RWPE2 (cell line): Measurements from ENCODE around the gene IGF2.

ENCODE experiments used
- ATAC-seq: fragments of 200-7000 bp; cut with Tn5 transposase; 3 replicates; pipeline ENCODE4 v1.9.1; 2021; ENCODE audit warnings: low read depth
- DNase-seq: peaks from one replicate; pipeline ENCODE4 v3.0.0-alpha.2; 2020; ENCODE audit warnings: low spot score
- H3K27ac ChIP-seq: fragments of 450-650 bp; 2 replicates; pipeline ENCODE4 v1.5.1; 2017; ENCODE audit warnings: mild to moderate bottlenecking; ENCODE audit not compliant: poor library complexity, severe bottlenecking
- H3K27me3 ChIP-seq: fragments of 250-450 bp; sonication (Bioruptor Pico); 2 replicates; pipeline ENCODE4 v1.5.1; 2021; ENCODE audit warnings: mild to moderate bottlenecking, moderate library complexity; ENCODE audit not compliant: insufficient read depth, poor library complexity, severe bottlenecking
- H3K36me3 ChIP-seq: fragments of 250-450 bp; sonication (Bioruptor Pico); 2 replicates; pipeline ENCODE4 v1.5.1; 2020; ENCODE audit warnings: low read depth, mild to moderate bottlenecking, moderate library complexity
- H3K4me1 ChIP-seq: fragments of 250-450 bp; sonication (Bioruptor Pico); 2 replicates; pipeline ENCODE4 v1.5.1; 2021; ENCODE audit warnings: mild to moderate bottlenecking, moderate library complexity; ENCODE audit not compliant: insufficient read depth, poor library complexity, severe bottlenecking
- H3K4me3 ChIP-seq: fragments of 250-450 bp; sonication (Bioruptor Pico); 2 replicates; pipeline ENCODE4 v1.5.1; 2021; ENCODE audit warnings: mild to moderate bottlenecking, moderate library complexity; ENCODE audit not compliant: severe bottlenecking
- H3K9me3 ChIP-seq: fragments of 250-450 bp; sonication (Bioruptor Pico); 2 replicates; pipeline ENCODE4 v1.5.1; 2021; ENCODE audit warnings: mild to moderate bottlenecking, moderate library complexity; ENCODE audit not compliant: severe bottlenecking
- TF ChIP-seq, protein P1 (sequence below): fragments of 450-650 bp; IDR thresholded peaks from one replicate; pipeline ENCODE4 v1.5.1; 2017; ENCODE audit warnings: mild to moderate bottlenecking, moderate library complexity; ENCODE audit not compliant: poor library complexity, severe bottlenecking

Gene IGF2

DNA sequence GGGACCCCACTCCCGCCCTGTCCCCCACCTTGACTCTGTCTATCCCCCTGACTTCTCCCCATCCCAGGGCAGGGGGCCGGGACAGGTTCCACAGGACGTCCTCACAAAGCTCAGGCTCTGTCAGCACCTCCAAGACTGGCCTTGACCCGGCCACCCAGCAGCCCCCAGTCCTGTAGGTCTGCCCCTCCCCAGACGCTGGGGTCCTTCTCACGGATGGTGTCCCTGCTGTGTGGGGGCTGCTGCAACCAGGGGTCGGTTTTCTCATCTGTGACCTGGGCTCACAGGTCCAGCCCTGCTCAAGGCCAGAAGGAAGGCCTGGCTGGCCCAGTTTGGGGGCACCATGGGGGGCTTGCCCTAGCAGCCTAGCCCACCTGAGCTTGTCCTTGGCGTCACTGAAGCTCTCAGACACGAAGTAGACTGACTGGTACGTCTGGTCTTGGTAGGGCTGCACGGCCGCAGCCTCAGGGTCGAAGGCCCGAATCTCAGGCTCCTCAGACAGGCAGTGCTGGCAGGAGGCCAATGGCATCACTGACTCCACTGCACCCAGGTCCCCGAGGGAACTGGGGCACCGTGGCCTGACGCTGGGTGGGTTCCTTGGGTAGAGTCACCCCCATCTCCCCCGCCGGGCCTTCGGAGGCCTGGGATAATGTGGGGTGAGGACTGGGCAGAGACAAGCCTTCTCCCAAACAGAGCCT, 25.8 kb upstream of the IGF2 start:
- Histone ChIP-seq H3K9me3 (no peaks in the 10 kb centered on the region), H3K27me3 (no peaks in the 10 kb centered on the region), H3K27ac (no peak overlapping the region), H3K4me3 (no peak overlapping the region), H3K36me3 (no peaks in the 10 kb centered on the region), H3K4me1 (no peaks in the 10 kb centered on the region)
- no peak for DNase-seq
- ATAC-seq = no peak
- TF ChIP-seq, protein P1, sequence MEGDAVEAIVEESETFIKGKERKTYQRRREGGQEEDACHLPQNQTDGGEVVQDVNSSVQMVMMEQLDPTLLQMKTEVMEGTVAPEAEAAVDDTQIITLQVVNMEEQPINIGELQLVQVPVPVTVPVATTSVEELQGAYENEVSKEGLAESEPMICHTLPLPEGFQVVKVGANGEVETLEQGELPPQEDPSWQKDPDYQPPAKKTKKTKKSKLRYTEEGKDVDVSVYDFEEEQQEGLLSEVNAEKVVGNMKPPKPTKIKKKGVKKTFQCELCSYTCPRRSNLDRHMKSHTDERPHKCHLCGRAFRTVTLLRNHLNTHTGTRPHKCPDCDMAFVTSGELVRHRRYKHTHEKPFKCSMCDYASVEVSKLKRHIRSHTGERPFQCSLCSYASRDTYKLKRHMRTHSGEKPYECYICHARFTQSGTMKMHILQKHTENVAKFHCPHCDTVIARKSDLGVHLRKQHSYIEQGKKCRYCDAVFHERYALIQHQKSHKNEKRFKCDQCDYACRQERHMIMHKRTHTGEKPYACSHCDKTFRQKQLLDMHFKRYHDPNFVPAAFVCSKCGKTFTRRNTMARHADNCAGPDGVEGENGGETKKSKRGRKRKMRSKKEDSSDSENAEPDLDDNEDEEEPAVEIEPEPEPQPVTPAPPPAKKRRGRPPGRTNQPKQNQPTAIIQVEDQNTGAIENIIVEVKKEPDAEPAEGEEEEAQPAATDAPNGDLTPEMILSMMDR = no peak

DNA sequence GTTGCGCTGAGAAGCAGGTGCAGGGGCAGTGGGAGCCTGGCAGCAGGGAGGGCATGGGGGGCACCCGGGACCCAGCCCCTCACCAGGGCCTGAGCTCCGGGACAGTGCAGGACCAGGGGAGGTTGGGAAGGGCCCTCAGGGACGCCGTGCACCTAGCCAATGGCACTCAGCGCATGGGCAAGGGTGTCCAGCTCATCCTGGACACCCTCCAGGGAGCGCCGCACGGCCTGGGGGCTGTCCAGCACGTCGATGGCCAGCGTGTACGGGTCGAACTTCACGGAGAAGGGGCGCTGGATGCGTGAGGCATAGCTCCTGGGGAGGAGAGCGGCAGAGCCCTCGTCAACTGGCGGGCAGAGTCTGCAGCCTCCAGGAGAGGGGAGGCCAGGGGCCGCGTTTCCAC, 24.9 kb upstream of the IGF2 start:
- no peak overlapping the region for H3K27ac ChIP-seq
- no peaks in the 10 kb centered on the region for H3K4me1 ChIP-seq
- no peak for DNase-seq
- no peaks in the 10 kb centered on the region for H3K36me3 ChIP-seq
- H3K27me3 ChIP-seq = no peaks in the 10 kb centered on the region
- no peak for ATAC-seq
- no peak overlapping the region for H3K4me3 ChIP-seq
- no peaks in the 10 kb centered on the region for H3K9me3 ChIP-seq
- TF ChIP-seq, protein P1 = no peak

DNA sequence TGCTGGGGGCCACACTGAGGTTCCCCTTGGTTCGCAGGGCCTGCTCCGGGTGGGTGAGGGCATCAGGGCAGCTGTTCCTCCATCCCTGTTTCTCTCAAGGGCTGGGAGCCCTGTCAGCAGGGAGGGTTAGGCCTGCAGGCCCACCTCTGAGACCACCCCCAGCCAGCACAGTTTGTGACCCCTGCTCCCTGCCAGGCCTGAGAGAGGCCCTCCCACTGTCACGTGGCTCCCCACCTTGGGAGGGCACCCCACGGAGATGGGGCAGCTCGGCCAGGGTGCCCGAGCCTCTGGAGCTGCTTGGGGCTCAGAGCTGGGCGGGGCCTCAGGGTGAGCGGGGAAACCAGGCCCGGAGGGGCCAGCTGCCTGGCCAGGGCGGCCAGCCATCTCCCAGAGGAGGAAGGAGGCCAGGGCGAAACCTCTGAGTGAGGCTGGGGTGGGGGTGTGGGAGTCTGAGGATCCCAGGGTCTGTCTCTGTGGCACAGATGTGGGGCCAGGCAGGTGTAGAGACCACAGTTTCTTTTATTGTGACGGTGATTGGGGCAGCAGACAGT, 24.3 kb upstream of the IGF2 start:
- TF ChIP-seq, protein P1 = no peak

DNA sequence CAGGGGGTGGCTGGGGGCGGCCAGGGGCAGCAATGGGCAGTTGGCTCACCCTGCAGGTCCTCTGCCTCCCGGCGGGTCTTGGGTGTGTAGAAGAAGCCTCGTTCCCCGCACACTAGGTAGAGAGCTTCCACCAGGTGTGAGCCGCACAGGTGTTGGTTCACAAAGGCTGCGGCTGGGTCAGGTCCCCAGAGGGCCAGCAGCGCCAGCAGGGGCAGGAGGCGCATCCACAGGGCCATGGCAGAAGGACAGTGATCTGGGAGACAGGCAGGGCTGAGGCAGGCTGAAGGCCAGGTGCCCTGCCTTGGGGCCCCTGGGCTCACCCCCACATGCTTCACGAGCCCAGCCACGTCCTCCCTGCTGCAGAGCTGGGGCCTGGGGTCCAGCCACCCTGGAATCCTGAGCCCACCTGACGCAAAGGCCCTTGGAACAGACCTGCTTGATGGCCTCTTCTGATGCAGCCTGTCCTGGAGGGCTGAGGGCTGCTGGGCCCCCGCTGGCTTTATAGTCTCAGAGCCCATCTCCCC, 21.6 kb upstream of the IGF2 start, which contains the start of gene INS:
Gene INS (minus strand): TSS at position 474 of the 524 bp plus-strand sequence. CDS start 238 bp downstream, at position 236.
- TF ChIP-seq, protein P1 = no peak
- H3K4me3 ChIP-seq = no peak within 1 kb of the TSS
- no peak within 1 kb of the TSS for H3K27ac ChIP-seq
- no peaks in the 10 kb centered on the region for H3K27me3 ChIP-seq
- no peaks in the 10 kb centered on the region for H3K4me1 ChIP-seq
- DNase-seq = no peak
- H3K36me3 ChIP-seq = no peaks in the 10 kb centered on the region
- ATAC-seq = no peak; the same call in 2 of the 3 replicates
- H3K9me3 ChIP-seq = no peaks in the 10 kb centered on the region

More for the DNA sequence above, 24.3 kb upstream of the IGF2 start:
- H3K4me1 ChIP-seq = no peaks in the 10 kb centered on the region
- no peak overlapping the region for H3K27ac ChIP-seq
- ATAC-seq (no peak), DNase-seq (no peak)
- no peaks in the 10 kb centered on the region for H3K27me3 ChIP-seq
- H3K9me3 ChIP-seq = no peaks in the 10 kb centered on the region
- H3K36me3 ChIP-seq = no peaks in the 10 kb centered on the region
- H3K4me3 ChIP-seq = no peak overlapping the region
